Measurements from ENCODE around the gene OR6F1. TPM values are rescaled to one million over a fixed set of nuclear protein-coding genes. Genes with fewer than 3 reads are reported as not detected.
"Not testable (repeated sequence)": the region's sequence is repeated elsewhere in the genome, so short reads cannot be mapped to it uniquely, and the experiment has no call there.

Gene OR6F1
- polyA plus RNA-seq (2013, experiment 1 of 2; ENCODE audit: insufficient read length), result not detected
- polyA plus RNA-seq (2013, experiment 2 of 2; ENCODE audit: insufficient read length), result not detected

DNA sequence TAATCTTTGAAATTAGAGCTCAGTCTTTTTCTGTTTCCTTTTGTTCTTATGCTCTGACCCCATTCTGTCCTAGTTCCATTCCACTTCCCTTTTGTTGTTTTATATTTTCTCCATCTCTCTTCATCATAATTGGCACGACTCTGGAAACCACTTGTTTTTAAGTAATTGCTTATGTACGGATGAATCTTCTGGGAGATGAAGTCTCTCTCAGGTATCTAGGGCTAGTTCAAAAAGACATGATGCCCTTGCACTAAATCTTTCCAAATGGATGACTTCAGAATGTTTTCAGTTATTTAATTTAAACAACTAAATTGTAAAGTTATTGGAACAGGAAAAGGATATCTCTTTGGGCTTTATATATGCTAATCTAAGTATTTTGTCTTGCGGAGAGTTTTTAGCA, at the start of gene OR6F1:
Gene OR6F1 (minus strand): TSS at position 101 of the 400 bp plus-strand sequence. CDS start 3,891 bp downstream, outside the sequence.
- DNase-seq, result no peak

DNA sequence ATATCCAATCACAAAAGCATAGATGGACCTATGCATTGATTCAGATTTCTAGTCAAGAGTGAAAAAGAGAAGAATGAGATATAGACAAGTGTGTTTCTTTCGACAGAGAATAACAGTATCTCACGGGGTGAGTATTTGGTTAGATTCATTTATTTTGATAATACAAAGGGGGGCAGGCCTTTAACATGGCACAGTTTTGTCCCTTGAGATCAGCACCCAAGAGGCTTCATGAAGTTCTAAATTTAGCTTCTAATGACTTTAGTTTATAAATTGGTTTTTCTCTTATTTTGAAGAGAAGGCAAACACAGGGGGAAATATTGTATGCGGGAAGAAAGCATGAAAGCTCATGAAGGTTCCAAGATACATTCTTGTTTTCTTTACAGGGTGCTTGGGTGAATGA, 44.0 kb upstream of the OR6F1 start, which contains the start of gene OR1C1:
Gene OR1C1 (minus strand): TSS at position 101 of the 400 bp plus-strand sequence. CDS start 2,150 bp downstream, outside the sequence.
- no peak for DNase-seq

DNA sequence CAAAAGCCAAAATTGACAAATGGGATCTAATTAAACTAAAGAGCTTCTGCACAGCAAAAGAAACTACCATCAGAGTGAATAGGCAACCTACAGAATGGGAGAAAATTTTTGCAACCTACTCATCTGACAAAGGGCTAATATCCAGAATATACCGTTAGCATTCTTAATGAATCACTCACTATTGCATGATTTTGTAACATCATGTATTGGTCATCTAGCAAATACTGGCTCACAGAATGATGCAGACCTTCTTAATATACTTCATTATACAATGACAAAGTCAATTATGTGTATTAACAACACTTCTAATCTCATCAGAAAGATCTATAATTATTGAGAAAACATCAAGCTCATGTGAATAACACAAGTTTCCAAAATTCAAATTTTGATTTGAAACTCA, 37.9 kb upstream of the OR6F1 start:
- DNase-seq, result not testable (repeated sequence)

DNA sequence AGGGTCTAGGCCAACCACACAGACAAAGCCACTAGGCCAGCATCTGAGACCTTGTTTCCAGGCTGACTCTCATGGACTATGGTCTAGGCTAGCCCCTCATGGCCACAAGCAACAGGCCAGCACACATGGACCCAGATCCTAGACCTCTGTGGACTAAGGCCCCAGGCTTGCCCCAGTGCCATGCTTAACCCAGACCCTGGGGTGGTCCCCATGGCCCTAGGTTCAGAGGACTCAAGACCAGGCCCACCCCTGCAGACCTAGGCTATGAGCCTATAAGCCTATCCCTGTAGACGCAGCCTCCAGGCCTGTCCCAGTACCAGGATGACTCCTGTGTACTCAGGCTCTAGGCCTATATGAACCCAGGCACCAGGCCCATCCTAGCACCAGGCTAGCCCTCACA, 33.4 kb upstream of the OR6F1 start:
- no peak for DNase-seq

DNA sequence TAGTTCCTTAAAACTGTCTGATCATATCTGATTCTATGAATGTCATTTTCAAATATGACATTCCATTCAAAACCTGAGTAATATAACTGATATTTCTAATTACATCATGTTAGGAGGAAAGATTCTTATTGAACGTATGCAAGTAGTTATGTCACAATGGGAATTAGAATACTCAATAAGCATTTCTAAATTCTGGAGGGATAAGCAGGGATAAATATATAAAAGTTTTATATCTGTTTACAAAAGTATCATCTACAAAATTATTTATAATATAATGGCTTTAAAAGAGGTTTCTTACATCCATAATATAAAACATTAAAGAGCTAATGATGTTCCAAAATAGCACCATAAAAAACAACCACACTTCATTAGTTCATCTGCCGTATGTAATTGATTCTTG, 31.6 kb upstream of the OR6F1 start, which contains the start of gene OR14A2:
Gene OR14A2 (minus strand): TSS at position 101 of the 400 bp plus-strand sequence.
- no peak for DNase-seq

DNA sequence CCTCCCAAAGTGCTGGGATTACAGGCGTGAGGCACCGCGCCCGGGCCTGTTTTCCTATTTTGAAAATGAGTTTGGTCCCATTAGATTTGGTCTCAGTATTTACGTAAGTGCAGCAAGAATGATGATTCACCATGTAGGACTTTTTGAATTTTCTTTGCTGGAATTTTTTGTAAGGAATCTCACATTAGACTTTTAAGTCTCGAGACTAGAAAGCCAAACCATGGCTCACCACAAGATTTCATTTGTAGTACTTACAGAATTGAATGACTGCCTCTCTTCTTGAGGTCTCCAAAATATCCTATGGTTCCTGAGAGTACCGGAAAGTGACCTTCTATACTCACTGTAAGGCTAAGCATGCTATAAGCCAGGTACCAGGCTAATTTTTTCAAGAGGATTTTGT, 31.2 kb upstream of the OR6F1 start:
- no peak for DNase-seq

DNA sequence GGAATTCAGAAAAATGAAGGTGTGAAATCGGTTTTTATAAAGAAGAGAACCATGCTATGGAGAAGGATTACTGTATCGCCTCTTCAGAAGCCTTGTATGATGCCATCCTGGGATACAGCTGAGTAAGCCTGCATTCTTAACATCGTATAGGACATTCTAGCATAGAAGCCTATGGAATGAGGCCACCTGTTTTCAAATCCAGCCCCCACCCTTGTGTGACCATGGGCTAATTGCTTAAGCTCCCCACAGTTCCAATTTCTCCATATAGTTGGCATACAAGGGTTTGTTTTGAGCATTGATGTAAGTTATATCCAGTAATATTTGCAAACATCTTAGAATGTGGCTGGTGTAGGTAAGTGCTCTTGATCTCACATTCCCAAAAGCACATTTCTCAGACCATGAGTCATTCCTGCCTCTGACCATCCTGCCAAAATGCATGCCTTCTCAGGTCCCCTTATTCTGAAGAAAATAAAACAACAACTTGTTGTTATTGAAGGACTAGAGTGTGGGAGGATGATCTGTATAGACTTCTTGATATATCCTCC, 30.0 kb upstream of the OR6F1 start:
- DNase-seq, result no peak

DNA sequence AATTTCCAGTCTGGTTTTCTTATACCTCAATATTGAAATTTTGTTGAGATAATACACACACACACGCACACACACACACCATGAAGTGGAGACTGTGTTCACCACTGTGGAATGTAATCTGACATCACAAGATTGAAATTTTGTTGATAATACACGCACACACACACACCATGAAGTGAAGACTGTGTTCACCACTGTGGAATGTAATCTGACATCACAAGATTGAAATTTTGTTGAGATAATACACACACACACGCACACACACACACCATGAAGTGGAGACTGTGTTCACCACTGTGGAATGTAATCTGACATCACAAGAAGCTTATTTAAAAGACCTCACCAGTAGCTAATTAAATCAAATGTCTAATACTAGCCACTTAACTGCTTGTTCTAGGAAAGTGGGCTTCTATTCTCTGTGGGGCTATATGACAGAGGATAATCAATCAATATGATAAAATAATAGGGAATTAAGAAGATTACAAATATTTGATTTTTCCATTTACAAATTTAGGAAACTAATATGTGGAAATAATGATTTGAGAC, 25.8 kb upstream of the OR6F1 start:
- DNase-seq, result peak; percentile 8

DNA sequence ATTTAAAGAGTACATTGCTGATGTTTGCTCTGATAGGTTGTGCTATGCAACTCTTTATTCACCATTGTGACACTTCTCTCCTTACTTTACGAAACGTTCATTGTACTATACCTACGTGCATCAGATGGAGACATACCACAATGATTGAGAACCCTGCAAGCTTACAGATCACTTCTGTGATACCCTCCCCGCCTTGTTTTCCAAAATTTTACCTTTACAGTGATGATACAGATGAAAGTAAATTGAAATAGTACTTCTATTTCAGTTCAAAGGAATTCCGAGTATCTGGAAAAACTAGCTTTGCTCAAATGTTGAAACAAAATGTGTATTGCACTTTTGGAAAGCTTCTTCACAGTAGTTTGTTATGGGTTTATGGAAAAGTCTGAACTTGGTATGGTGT, 25.3 kb upstream of the OR6F1 start:
- no peak for DNase-seq

DNA sequence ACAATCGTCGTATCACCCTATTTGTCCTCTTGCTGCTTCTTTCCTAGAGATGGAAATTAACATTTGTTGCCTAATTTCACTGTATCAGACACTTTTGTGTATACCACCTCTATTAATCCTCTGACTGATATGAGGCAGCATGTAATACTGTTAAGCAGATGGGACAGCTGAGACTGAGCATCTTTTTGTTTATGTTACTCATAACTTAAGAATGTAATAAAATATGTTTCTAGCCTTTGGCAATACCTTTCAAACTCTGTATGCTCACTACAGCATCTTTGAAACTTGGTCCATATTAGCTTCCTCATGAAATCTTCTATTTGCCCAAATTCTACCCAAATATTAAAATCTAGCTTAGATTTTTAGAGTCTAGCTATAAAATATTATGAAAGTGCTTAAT, 24.3 kb upstream of the OR6F1 start:
- no peak for DNase-seq

DNA sequence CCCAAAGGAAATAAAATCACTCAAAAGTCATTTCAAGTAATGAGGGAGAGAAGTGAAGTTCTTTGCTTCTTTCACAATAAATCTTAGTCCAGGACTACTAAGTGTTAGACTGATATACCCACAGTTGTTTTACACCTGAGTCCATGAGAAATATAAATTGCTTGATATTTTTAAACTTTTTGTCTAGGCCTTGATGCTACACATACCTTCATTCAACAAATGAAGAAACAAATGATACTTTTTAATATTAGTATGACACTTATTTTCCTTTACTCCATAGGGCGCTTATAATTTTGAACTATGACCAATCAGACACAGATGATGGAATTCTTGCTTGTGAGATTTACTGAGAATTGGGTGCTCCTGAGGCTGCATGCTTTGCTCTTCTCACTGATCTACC, 21.9 kb upstream of the OR6F1 start, which contains the start of gene OR14K1:
Gene OR14K1 (plus strand): TSS at position 301 of the 400 bp plus-strand sequence. CDS start 0 bp downstream, at position 301.
- DNase-seq, result no peak

DNA sequence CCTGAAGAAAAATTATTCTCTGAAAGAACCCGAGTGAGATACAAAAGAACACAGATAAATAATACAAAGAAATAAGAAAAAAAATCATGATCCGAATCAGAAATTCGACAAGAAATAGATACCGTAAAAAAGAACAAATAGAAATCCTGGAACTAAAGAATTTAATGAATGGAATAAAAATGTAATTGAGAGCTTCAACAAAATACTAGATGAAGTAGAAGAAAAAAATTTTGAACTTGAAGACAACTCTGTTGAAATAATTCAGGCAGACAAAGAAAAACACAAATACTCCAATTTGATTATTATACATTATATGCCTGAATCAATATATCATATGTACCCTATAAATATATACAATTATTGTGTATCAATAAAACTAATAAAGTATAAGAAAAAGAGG, 4.8 kb upstream of the OR6F1 start:
- DNase-seq, result no peak

DNA sequence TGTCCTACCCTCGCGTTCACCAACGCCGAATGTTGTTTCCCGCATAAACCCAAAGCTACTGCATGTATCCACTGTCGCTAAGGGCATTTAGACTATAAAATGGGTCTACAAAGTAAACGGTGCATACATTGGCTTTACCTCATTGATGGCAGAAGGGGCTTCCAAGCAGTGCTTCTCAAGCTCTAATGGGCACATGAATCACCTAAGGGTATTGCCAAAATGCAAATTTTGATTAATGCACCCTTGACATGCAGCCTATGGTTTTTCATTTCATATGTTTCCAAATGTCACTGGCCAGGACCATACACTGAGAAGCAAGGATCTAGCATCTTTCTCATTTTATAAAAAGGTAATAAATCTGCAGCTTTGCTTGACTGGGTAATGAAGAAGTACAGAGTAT, 2.7 kb downstream of the OR6F1 start:
- no peak for DNase-seq

DNA sequence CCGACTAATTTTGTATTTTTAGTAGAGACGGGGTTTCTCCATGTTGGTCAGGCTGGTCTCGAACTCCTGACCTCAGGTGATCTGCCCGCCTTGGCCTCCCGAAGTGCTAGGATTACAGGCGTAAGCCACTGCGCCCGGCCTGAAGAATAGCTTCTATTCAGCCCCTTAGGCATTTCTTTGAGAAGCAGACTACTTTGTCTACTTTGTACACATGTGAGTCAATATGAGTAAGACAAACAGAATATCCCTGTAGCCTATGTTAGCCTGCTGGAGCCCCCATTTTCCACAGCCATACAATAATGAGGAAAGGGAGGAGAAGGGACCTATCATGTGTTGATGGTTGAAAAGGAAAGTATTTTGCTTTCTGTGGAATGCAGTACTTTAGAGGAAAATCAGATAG, 5.8 kb downstream of the OR6F1 start:
- not testable (repeated sequence) for DNase-seq

DNA sequence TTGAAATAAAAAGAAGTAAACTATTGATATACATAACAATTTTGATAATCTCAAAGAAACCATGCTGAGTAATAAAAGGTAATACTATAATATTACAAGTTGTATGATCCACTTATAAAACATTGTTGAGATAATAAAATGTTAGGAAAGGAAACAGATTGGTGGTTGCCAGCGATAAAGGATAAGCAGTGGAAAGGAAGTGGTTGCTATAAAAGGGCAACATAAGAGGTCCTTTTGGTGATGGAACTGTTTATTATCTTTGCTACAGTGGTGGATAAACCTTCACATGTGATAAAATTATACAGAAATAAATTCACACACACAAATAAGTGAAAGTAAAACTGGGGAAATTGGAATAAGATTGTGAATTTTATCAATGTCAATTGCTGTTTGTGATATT, 15.1 kb downstream of the OR6F1 start:
- no peak for DNase-seq

DNA sequence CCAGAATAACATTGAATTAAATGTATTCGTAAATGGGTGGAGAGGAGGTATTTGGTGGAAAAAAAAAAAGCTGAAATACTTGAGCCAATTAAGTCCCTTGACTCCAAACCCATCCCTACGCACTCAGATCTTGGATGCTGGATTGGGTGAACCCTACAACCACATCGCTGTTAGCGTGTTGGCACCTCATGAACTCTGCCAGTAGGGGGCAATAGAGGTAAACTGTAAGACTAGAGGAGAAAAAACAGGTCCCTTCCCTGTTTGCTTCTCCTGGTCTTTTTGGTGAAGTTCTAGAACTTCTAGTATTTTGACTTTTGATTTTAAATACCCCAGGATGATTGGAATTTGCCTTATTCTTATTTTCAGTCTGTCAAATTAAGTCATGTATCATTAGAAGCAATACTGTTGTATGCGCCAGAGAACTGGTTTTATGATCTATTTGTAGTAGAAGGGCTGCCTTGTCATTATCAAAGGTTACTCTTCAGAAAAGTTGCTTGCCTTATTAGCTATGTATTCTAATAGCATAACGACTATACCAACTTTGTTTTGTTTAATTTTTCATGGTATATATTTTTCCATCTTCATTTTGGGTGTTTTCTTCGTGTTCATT, 35.1 kb downstream of the OR6F1 start:
- no peak for DNase-seq

DNA sequence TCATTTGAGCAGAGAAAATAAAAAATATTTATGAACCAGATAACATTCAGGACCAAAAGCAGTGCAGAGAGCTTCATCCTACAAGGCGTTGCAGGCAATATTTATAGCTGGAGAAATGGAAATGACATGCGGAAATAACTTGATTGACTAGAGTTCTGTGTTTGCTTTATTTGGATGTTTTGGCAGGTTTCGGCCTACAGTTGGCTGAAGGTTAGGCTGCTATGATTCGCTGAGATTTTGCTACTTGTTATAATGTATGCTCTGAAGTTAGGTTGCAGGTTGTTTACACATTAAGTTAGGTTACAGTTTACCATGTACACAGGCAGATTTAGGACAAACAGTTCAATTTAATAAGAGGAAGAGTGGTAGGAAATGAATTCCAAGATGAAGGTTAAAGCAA, 36.3 kb downstream of the OR6F1 start:
- no peak for DNase-seq

DNA sequence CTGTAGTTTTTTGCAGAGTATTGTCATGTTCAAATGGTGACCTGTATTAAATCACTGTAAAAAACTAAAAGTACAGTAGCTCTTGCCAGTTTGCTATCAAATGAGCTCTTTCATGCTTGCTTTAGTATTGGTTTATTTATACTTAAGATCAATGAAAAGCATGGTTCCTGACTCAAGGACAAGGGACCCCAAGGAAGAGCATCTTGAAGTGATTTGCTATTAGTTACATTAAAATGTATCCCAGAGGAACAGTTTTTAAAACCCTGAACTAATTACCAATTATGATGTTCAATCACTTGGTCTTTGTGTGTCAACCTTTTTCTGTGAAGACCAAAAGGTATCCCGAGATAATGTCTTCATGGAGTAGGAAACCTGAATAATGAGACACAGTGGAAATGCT, 36.8 kb downstream of the OR6F1 start, which contains the start of gene OR13G1:
Gene OR13G1 (minus strand): TSS at position 101 of the 400 bp plus-strand sequence. CDS start 6,698 bp downstream, outside the sequence.
- no peak for DNase-seq

DNA sequence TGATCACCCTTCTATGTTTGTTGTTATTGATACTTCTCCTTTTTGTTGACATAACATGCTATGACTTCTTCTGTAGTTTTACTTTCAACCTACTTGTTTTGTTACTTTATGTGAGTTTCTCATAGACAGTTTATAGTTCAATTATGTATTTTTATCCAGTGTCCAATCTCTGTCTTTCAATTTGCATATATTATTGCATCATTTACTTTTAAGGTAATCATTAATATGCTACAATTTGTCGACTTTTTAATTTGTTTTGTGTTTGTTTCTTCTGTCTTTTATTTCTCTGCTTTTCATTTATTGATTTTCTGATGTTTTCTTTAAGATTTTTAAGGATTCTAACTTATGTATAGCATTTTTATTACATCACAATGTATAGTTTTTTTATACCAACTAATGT, 47.2 kb downstream of the OR6F1 start:
- DNase-seq, result no peak
